RKO (cell line): ENCODE measurements around the gene TUBA1B.
A peak's percentile ranks its signal among the peaks of the same experiment; 100 is the strongest.
"Not testable (repeated sequence)": the region's sequence is repeated elsewhere in the genome, so short reads cannot be mapped to it uniquely, and the experiment has no call there.

Source experiments
- DNase-seq: peaks from one replicate; pipeline ENCODE4 v3.0.0-alpha.2; 2016; ENCODE audit warnings: low spot score

The TUBA1B gene

DNA sequence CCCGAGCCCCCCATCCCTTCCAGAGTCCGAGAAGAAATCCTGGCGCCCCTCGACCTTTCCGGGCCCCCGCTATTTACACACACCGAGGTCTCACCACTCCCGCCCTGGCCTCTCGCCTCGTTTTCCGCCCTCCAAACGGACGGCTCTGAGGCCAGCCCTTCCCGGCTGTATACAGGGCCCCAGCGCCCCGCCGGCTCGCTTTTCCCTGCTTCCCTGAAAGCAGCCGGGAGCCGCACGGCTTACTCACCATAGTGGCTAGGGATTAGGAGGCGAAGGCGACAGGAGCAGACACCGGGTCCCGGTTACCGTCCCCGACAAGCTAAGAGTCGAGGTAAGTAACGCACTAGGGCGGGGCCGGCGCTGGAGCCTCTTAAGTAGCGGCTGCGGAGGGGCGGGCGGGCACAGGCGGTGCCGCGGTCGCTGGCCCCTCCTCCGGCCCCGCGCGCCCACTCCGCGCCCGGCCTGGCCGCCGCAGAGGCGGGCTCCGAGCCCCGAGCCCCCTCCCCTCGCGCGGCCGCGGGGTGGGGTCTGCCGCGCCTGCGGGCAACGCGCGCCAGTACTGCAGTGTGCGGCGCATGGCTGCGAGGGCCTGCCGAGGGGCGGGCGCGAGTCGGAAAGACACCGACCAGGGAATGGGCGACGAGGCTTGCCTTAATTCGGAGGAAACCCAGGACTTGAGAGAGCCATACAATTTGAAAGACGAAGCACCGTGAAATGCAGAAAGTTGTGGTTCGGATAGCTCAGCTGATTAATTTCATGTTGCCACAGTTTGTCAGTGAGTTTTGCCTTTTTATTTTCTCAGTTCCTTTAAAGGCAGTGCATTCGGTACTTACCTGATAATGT, at the start of gene TUBA1B:
Gene TUBA1B (minus strand): TSS at position 345 of the 843 bp plus-strand sequence. CDS start 95 bp downstream, at position 250.
- peak; percentile 89 for DNase-seq

DNA sequence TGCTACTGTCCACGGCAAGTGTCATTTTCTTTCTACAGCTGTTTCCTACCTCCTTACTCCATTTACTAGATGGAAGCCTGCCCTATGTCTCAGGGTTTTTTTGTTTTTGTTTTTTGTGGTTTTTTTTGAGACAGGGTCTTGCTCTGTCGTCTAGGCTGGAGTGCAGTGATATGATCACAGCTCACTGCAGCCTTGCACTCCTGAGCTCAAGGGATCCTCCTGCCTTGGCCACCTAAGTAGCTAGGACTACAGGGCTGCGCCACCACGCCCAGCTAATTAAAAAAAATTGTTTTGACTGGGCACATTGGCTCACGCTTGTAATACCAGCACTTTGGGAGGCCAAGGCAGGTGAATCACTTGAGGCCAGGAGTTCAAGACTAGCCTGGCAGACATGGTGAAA, 43.0 kb upstream of the TUBA1B start:
- DNase-seq = no peak

DNA sequence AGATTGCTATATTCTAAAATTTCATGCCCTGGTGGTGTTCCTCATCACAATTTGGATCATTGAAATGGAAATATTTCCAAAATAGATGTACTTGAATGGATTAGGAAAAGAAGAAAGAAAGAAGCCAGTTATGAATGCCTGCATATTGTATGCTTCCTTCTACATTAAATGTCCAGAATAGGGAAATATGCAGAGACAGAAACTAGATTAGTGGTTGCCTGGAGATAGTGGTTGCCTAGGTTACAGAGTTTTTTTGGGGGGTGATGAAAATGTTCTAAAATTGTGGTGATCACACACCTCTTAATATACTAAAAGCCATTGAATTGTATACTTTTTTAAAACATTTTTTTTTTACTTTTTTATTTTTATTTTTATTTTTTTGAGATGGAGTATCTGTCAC, 39.7 kb upstream of the TUBA1B start:
- DNase-seq = no peak

DNA sequence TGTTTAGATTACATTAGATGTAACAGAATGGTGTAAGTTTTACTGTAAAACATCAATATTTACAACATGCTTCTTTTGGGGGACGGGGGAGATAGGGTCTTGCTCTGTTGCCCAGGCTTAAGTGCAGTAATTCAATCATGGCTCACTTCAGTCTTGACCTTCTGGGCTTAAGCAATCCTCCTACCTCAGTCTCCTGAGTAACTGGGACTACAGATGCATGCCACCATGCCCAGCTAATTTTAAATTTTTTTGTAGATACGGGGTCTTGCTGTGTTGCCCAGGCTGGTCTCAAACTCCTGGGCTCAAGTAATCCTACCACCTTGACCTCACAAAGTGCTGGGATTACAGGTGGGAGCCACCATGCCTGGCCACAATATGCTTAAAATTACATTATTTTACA, 33.9 kb upstream of the TUBA1B start:
- DNase-seq = no peak

DNA sequence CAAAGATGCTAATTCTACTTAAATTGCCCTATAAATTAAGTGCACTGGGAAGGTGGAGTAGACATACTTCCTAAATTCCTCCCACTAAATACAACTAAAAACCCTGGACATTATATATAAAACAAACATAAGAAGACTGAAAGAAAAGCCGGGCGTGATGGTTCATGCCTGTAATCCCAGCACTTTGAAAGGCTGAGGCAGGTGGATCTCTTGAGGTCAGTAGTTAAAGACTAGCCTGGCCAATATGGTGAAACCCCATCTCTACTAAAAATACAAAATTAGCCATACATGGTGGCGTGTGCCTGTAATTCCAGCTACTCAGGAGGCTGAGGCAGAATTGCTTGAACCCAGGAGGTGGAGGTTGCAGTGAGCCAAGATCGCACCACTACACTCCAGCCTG, 30.7 kb upstream of the TUBA1B start:
- not testable (repeated sequence) for DNase-seq

DNA sequence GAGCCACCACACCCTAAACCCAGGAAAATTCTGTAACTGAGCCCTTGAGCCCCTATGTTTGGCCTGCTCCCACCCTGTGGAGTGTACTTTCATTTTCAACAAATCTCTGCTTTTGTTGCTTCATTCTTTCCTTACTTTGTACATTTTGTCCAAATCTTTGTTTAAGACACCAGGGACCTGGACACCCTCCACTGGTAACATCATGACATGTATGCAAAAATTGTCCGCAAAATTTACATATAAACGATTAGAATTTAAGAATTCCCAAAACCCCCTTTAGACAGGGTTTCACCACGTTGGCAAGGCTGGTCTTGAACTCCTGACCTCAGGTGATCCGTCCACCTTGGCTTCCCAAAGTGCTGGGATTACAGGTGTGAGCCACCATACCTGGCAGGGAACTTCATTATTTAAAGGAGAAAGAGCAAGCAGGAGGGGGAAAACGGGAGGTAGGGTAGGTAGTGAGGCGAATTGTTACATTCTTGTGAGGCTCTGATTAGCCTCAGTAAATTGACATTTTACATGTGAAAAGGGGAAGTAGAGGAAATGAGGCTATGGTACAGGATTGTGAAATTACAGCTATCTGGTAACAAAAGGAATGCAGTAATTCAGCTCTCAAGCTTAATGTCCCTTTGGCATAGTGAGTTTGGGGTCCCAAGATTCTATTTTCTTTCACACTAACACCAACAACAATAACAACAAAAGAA, 30.0 kb upstream of the TUBA1B start:
- DNase-seq = no peak

DNA sequence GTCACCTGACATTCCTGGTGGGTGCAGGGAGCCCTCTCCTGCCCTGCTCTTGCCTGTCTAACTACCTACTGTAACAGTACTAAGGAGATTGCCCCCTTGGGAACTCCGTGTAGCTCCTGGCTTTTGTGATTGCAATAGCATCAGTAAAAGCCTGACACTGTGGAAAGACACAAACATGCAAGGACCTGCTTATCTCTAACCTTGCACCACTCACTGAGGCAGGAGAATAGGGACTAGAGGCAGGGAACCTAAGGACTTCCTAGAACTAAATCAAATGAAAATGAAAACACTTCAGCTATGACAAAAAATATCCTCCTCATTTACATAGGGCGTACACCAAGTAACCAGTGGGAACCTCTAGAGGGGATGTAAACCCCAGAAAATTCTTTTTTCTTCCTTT, 29.2 kb upstream of the TUBA1B start:
- DNase-seq = no peak

DNA sequence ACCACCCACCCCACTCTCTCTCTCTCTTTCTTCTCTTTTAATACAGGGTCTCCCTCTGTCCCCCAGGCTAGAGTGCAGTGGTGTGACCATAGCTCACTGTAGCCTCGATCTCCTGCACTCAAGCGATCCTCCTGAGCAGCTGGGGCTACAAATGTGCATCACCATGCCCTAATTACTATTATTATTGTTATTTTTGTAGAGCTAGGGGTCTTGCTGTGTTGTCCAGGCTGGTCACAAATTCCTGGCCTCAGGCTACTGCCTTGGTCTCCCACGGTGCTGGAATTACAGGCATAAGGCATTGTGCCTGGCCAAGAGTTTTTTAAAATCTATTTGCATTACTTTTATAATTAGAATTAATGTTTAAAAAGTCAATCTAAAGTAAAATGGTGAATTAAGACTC, 23.0 kb upstream of the TUBA1B start:
- no peak for DNase-seq

DNA sequence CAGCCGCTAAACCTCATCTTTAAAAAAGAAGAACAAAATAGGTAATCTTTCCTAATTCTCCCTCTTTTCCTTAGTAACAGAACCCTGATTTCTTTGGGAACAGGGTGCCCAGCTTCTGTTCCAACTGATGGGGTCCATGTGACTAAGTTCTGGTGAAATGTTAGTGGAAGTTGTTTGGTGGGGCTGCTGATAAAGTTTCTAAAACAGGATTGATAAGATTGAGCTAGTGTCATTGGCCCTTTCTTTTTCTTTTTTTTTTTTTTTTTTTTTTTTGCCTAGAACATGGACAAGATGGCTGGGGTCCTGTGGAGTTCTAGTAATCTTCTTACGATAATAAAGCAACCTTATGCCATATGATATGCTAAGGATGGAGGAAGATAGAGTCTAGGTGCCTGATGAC, 16.2 kb upstream of the TUBA1B start:
- no peak for DNase-seq

DNA sequence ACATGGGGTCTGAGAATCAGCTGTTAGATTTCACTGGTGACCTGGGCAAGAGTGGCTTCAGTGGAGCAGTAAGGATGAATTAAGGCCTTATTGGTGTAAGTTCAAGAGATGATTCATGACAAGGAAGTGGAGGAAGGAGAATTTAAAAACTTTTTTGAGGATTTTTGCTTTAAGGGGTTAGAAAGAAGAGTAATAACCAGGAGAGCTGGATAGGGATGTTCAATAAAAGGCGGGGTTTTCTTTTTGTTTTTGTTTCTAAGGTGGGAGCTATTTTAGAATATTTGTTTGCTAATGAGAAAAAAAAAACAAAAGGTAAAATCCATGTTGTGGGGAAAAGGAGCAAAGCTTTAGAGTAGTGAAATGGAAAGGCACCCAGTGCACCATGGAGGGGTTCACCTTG, 15.2 kb upstream of the TUBA1B start:
- no peak for DNase-seq

DNA sequence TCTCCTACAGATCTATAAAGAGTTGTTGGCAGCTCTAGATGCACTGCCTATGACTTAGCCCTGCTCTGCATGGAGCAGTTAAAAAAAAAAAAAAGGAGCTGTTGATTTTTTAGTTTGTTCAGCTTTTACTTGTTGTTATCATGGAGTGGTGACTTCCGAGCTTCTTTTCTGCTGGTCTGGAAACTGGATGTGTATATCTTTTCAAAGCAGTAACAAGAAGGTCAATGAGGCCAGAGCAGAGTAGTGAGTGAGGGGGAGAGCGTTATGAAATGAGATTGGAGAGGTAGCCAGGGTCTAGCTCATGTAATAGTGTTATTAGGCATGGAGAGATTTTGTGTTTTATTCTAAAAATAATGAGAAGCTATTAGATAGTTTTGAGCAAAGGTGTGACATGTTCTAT, 13.2 kb upstream of the TUBA1B start:
- no peak for DNase-seq

DNA sequence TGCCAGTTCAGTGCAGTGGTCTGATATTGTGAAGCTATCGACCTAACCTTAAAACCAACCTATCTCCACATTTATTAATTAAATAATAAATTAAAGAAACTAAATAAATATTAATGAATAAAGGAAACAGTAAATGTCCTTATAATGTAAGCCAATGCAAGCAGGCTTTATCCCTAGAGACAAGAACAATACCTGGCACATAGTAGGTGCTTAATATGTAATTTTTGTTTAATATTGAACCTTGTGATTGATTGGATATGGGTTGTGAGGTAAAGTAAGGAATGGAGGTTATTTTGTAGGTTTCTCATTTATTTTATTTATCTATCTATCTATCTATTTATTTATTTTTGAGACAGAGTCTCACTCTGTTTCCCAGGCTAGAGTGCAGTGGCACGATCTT, 7.8 kb upstream of the TUBA1B start:
- no peak for DNase-seq

DNA sequence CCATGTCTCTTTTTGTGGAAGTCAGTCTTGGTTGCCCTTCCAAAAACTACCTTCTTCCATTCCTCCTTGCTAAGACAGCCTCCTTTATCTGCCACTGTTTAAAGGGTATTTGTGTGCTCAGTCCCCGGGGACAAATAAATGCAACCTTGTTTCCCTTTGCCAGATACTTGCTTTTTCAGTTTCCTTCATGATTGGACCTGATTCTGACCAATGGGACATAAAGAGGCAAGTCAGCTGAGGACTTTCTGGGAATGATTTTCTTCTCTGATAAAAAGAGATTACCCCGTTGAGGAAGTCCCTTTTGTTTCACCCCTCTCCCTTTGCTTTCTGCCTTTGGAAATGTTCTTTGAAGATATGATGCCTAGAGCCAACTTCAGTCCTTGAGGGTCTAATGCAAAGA, 7.4 kb upstream of the TUBA1B start:
- DNase-seq = no peak

DNA sequence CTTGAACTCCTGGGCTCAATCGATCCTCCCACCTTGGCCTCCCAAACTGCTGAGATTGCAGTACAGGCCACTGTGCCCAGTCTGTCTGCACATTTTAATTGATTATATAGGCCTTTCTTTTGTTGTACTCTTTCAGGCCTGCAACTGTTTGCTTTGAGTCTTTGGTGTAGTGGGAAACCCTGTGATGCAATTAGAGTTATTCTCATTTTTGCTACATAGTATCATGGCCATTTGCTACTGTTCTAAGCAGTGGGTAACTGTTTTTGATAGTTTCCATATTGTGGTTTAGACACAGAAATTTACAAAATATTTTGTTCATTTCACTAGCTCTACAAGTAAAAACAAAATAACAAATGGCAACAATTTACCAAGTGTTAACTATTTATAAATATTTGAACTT, 6.3 kb upstream of the TUBA1B start:
- no peak for DNase-seq

DNA sequence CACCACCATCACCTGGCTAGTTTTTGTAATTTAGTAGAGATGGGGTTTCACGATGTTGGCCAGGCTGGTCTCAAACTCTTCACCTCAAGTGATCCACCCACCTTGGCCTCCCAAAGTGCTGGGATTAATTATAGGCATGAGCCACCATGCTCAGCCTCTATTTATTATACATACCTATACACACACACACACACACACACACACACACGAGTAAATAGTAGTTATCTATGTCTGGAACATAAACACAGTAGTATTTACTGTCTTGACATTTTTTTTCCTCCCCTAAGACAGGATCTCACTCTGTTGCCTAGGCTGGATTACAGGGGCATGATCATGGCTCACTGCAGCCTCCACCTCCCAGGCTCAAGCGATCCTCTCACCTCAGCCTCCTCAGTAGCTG, 5.8 kb upstream of the TUBA1B start:
- not testable (repeated sequence) for DNase-seq

DNA sequence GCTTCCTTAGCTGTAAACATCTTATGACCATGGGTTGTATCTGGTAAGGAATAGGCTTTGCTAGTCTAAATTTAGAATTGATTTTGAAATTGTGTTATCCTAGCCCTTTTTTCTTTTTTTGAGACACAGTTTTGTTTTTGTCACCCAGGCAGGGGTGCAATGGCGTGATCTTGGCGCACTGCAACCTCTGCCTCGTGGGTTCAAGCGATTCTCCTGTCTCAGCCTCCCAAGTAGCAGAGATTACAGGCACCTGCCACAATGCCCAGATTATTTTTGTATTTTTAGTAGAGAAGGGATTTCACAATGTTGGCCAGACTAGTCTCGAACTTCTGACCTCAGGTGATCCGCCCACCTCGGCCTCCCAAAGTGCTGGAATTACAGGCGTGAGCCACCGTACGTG, 2.4 kb upstream of the TUBA1B start:
- DNase-seq = no peak

DNA sequence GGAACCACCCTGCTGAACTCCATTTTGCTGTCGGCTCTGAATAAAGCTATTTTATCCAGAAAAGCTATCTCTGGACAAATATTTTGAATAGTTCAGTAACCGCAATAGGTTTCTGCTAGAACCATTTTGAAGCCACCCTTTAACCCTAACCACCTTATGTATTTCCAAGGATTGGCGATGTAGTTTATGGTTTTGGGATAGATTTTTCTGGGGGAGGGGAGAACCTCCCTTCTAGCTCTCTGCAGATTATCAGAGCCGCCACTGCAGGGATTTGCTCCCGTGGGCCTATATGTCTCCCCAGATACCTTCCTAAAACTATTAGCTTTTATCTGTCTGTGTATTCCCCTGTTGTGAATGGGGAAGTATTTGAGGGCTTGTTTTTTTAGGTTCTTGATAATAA, 1.8 kb upstream of the TUBA1B start:
- peak; percentile 42 for DNase-seq

DNA sequence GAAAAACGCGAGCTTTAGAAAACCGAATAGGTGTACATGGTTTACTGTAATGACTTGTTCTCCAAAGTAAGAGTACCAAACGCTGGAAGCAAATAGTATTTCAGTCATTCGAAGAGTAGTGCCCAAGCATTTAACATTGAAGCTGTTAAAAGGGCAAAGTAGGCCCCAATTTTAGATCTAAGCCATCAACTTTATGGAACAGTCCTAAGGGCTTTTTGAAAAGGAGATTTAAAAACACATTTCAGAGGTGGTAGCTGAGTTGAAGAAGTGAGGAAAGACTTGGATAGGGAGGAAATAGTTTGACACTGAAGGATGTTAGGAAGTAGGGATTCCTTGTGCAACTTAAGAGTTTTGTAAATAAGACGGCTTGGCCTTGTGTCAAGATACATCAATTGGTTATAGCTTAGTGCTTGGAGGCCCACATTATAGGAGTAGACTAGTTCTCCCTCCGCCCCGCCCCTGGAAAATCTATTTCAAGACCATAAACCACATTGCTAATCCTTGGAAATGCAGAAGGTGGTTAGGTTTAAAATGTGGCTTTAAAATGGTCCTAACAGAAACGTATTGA, 783 bp upstream of the TUBA1B start:
- peak; percentile 83 for DNase-seq

DNA sequence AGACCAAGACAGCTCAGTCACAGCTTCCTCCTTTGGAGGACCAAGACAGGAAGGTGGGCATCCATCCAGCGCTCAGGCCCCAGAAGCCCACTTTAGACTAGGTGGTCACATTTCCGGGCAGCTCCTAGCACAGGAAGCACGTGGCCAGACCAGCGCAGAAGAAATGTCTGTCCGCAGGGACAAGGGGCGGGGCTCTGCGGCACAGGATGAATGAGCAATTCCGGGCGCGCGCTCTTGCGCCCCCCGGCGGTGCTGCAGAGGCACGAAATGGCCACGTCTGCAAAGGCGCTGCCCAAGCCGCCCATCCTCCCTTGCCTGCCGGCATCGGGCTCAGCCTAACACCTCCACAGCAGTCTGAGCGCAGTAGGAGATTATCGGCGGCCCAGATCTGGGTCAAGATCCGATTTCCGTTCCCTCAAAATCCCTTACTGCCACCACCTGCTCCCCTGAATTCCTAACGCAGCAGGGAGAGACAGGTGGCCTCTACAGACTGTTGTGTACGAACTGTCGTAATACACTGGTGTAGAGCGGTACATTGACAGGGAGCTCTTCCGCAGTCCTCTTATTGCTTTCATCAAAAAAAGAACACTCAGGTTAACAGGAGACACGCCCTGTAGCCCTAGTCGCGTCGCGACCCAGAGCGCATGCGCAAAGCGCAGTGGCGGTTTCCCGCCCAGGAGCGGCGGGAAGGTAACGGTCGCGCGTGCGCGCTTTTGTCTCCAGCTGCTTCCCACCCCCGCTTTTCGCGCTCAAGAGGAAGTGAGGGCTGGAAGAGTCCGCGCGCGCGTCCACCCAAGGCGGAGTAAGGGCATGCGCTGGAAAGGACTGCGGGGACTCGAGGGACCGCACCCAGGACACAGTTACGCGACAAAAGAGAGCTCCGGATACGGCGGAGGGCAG, 794 bp downstream of the TUBA1B start:
- peak; percentile 97 for DNase-seq

DNA sequence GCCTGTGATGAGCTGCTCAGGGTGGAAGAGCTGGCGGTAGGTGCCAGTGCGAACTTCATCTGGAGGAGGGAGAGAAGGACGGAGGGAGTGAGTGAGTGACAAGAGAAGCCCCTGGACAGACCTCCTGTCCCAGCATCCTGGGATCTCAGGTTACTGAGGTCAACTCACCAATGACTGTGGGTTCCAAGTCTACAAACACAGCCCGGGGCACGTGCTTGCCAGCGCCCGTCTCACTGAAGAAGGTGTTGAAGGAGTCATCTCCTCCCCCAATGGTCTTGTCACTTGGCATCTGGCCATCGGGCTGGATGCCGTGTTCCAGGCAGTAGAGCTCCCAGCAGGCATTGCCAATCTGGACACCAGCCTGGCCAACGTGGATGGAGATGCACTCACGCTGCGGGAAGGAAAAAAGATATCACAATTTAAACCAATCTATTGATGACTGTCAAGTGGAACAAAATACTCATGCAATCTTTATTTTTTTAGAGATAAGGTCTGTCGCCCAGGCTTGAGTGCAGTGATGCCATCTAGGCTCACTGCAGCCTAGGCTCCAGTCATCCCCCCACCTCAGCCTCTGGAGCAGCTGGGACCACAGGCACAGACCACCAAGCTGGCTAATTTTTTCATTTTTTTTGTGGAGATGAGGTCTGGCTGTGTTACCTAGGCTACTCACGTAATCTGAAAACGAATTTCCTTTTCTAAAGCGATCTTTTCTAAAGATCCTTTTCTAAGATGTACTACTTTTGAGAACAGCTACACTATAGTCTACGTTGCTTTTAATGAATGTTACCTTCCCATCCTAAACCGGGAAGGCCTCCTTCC, 1.7 kb downstream of the TUBA1B start:
- no peak for DNase-seq

DNA sequence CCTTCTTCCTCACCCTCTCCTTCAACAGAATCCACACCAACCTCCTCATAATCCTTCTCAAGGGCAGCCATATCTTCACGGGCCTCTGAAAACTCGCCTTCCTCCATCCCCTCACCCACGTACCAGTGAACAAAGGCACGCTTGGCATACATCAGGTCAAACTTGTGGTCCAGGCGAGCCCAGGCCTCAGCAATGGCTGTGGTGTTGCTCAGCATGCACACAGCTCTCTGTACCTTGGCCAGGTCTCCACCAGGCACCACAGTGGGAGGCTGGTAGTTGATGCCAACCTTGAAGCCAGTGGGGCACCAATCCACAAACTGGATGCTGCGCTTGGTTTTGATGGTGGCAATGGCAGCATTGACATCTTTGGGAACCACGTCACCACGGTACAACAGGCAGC, 3.2 kb downstream of the TUBA1B start:
- DNase-seq = not testable (repeated sequence)
